NCI-H2227 (cell line): ENCODE results near the gene GPSM1.

Experiments used
- DNase-seq: peaks from one replicate; lab custom pipeline; 2025; ENCODE audit not compliant: unreplicated experiment; lab: John Stamatoyannopoulos, UW

The GPSM1 gene

GRCh38 chr9:136291306-136292025, 35.9 kb upstream of the GPSM1 start:
- DNase-seq: no peak

GRCh38 chr9:136292026-136292538, 35.3 kb upstream of the GPSM1 start:
- no peak for DNase-seq

GRCh38 chr9:136292591-136293448, 34.5 kb upstream of the GPSM1 start:
- peak; percentile 37 for DNase-seq

DNA sequence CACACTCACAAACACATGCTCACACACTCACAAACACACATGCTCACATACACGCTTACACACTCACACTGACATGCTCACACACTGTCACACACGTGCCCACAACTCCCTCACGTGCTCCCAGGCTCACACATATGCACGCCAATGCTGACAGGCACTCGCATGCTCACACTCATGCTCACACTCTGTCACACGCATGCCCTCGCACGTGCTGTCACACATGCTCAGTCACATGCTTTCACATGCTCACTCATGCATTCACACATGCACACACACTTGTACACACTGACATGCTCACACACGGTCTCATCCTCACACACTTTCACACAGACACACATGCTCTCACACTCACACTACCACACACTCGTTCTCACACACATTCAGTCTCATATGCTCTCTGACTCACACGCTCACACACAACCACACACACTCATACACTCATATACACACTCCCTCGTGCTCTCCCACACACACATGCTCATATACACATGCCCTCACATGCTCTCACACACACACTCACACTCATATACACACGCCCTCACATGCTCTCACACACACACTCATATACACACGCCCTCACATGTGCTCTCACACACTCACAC, 33.8 kb upstream of the GPSM1 start:
- DNase-seq: no peak

DNA sequence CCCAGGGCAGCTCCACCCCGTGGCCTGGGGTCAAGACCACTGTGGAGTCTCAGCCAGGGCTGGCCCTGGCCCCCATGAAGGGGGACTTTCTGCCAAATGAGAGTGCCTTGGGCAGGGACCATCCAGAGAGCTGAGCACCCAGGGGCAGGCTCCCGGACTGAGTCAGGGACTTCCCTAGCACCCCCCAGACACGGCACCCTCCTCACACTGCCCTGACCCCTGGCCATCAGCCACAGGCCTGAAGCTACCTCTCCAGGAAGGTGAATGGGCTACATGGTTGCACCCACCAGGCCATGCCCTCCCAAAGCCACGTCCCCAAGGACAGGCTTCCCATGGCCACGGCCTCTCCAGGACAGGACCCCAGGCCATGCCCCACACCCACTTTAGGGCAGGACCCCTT, 32.9 kb upstream of the GPSM1 start:
- DNase-seq: no peak

DNA sequence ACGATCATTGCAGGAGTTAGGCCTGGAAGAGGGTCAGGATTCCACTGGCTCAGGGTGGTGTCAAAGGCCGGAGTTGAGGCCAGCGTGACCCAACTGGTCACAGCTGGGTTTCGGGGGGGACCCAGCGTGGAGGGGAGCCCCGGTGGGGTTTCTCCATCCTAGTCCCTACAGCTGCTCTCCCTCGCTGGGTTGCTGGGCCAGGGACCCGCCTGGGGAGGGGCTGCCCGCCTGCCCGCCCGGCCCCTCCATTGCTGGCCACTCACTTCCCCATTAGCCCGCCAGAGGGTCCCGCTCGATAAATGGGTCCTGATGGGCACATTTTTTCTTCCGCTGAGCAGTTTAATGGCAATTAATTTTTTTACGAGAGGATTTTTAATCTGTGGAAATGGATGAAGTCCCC, 32.3 kb upstream of the GPSM1 start:
- DNase-seq: no peak

GRCh38 chr9:136295542-136296433, 31.6 kb upstream of the GPSM1 start:
- no peak for DNase-seq

DNA sequence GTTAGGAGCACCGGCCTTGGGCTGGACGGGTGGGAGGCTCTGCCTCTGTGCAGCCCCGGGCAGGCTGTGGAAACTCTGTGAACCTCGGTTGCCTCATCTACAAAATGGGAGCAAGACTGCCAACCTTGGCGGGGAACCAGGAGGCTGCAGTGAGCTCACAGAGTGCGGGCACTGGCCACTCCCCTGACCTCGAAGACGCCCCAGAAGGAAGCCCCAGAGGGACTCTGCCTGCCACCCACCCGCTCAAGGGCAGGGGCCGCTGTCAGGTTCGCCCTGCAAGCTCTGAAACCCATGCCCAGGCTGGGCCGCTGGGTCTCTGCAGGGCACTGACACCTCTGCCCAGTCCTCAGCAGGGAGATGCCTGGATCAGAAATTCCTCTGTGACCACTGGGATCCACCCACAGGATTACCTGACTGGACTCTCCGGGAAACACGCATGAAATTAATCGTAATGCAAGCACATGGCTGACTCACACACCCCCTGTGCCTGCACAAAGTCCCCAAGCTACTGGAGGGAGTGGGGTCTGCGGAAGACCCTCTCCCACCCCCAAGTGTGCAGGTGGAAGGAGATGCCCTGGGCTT, 30.8 kb upstream of the GPSM1 start:
- DNase-seq: no peak

GRCh38 chr9:136297016-136297691, 30.2 kb upstream of the GPSM1 start:
- DNase-seq: no peak

DNA sequence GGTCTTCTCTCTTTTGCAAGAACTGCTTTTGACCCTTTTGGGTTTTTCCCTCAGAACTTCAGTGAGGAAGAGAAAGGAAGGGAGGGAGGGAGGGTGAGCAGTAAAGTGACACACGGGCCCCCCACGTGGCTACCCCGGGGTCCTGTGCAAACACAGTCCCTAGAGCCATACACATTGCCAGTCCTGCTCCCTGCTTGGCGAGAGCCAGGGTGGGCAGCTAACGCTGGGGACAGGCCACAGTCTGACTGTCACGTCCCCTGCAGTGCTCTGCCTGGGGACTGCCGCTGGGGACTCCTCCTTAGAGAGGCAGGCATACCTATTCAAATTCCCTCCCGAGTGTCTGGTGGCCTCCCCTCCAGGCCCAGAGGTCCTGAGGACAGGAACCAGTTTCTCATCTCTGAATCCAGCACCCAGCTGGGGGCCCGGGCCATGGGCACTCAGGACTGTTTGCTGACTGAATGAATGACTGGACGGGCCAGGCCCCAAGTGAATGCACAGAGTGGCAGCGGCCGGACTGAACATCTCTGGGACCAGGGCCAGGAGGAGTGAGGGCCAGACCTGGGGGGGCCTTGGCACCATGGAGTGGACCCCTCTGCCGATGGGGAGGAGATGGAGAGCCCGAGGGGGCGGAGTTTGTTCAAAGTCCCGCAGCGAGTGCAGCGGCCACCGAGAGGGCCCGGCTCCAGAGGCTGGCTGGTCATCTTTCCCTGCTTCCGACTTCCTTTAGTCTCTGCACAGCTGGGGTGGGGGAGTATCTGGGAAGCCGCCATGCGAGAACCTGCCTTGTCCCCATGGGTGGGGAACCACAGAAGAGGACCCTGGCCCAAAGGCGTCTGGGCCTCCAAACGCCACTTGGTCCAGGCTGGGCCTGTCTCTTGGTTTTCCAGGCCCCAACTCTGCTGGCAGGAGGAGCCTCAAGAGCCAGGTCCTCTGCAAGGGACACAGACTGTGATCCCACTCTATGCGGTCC, 29.3 kb upstream of the GPSM1 start:
- no peak for DNase-seq

DNA sequence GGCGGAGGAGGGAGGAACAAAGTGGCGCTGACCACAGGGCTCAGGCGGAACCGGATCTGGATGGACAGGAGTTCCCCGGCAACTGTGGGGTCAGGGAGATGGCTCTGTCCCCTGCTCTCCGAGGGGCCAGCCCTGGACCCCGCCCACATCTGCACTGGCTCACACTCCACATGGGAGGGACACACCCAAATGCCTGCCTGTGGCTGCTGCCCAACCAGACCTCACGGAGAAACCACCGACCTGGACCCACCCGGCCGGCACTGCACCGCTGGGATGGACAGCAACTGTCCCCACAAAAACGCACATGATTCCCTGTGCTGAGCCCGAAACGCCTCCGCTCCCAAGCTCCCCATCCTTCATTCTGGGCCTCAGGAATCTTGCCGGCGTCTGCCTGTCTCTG, 28.2 kb upstream of the GPSM1 start:
- no peak for DNase-seq

DNA sequence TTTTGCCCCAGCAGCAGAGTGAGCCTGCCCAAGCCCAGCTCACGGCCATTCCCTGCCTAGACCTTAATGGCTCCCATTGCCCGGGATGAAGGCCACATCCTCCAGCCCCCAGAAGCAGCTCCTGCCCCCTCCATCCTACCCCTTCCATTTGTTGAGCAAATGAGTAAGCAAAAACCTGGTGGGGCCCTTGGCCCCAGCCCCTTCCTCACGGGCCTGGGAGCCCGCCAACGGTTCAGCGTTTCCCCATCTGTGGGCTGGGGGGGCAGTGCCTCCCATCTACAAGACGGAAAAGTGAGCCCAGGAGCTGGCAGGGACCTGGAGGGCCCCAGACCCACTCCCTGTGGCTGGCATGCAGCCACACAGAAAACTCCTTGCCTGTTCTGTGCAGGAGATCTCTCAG, 27.8 kb upstream of the GPSM1 start:
- DNase-seq: no peak

DNA sequence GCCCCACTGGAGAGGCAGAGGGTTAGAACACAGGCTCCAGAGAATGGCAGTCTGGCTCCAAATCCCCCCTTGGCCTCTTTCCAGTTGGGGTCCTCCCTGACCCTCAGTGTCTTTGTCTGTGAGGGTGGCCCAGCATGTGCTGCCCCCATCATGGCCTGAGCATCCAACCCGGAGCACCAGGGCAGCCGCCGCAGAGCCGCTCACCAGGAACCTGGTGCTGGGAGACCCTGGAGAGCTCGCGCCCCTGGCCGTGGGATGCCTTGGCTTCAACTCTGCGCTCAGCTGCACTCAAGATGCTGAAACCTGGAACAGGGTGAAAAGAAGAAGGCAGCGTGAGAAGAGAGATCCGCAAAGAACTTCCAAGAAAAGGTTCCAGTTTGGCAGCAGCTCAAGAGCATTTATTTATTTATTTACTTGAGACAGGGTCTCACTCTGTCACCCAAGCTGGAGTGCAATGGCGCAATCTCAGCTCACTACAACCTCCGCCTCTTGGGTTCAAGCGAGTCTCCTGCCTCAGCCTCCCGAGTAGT, 27.3 kb upstream of the GPSM1 start:
- no peak for DNase-seq

GRCh38 chr9:136300866-136301265, 26.5 kb upstream of the GPSM1 start:
- no peak for DNase-seq

DNA sequence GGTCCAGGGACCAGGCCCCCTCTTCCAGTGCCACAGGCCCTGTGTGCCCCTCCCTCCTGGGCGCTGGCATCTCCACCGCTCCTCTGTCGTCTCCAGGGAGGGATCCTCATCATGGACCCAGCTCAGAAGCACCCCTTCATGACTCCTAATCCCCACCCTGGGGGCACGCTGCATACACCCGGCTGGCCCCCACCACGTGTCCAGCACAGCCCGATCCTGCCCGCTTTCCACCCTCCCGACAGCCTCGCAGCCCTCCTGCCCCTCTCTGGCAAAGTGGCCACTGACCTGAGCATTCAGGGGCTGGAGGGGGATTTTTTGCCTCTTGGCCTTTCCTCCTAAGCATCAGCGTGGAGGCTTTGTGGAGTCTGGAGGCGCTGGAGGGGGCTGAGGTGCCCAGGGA, 24.8 kb upstream of the GPSM1 start:
- no peak for DNase-seq

- no peak for DNase-seq
Measured at GRCh38 chr9:136303066-136303824, 24.1 kb upstream of the GPSM1 start.

- DNase-seq: no peak
Measured at GRCh38 chr9:136303825-136304416, 23.4 kb upstream of the GPSM1 start, which contains the start of gene CCDC187. Gene CCDC187, minus strand, starts transcription at chr9:136304094. Its CDS starts 264 bp downstream, at chr9:136303830.
